Measurements from ENCODE around the gene FOXG1. TPM values are rescaled to one million over a fixed set of nuclear protein-coding genes. Genes with fewer than 3 reads are reported as not detected.

FOXG1 gene
- total RNA-seq, 6 donors from 2014 or later: not detected

DNA sequence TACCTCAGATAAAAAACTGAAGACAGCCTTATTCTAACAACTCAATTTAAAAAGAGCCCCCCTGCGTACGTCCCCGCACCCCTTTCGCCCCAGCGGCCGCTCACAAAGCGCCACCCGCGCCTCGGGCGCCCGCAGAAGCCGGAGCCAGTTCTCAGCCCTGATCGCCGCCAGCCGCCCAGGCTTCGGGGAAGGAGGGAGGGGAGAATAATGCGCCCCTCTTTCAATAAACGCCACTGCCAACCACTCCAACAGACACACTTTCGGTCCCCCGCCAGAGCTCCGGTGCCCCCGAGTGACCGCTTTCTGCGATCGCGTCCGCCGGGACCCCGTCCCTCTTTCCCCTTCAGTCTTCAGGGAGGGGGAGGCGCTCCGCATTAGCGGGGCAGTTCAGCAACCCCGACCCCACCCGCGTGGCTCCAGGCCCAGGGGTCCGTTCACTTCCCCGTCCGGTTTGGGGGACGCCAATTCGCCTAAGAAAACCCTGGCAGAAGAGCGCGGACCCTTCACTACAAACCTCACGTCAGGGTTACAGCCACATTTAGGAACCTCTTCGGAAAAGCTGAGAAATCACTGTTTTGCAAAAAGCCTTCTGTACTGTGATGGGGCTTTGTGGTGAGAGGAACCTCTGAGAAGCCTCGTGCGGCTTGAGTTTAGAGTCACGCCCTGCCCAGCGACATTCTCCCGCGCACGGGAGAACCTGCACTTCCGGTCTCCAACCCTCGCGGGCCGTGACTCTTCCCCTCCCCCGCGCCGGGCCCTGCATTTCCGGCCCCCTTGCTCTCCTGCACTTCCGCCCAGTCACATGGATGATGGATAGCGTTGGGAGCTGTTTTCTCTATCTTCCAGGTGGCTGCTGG lies 18.7 kb downstream of the FOXG1 start:
- peak in 1 of 2 donors; percentile 32 for ATAC-seq (ENCODE audit: low FRiP score in 2 of 2)
- peaks cover 0 to 12% (median 6%) of the 10 kb centered on the region in 4 donors for H3K27me3 ChIP-seq
- H3K36me3 ChIP-seq: no peaks in the 10 kb centered on the region
- no peak for TF ChIP-seq CTCF (IDR thresholded peaks at IDR 0.05)
- no peak for TF ChIP-seq POLR2AphosphoS5 (IDR thresholded peaks at IDR 0.05)
- no peak for TF ChIP-seq EP300 (IDR thresholded peaks at IDR 0.05)
- TF ChIP-seq POLR2A (IDR thresholded peaks at IDR 0.05): no peak
- 6 to 8% methylated on average over 29 to 60 of the region's 62 CpGs for WGBS, 2 donors
- DNase-seq: peak in 1 of 2 donors; percentile 76
- peak overlapping the region in 1 of 4 donors; percentile 15 for H3K4me3 ChIP-seq
- peaks cover 5 to 9% (median 7%) of the 10 kb centered on the region in 4 donors for H3K4me1 ChIP-seq
- peaks cover 0 to 5% (median 2%) of the 10 kb centered on the region in 4 donors for H3K9me3 ChIP-seq
- H3K27ac ChIP-seq: no peak overlapping the region

DNA sequence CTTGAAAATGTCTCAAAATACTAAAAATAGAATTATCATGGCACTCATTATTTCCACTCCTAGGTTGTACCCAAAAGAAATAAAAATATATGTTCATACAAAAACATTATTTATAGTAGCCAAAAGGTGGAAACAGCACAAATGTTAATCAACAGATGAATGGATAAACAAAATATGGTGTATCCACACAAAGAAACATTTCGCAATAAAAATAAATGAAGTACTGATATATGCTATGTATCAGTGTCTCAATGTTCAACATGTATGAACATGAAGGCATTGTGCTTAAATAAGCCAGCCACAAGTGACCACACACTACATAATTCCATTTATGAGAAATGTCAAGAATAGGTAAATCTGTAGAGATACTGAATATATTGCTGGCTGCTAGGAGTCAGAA lies 40.9 kb downstream of the FOXG1 start:
- DNase-seq (no peak), ATAC-seq (ENCODE audit: low FRiP score in 2 of 2) (no peak)
- no peak overlapping the region for H3K4me3 ChIP-seq
- H3K27me3 ChIP-seq: no peaks in the 10 kb centered on the region
- no peaks in the 10 kb centered on the region for H3K36me3 ChIP-seq
- no peak for TF ChIP-seq POLR2A (IDR thresholded peaks at IDR 0.05)
- TF ChIP-seq CTCF (IDR thresholded peaks at IDR 0.05): no peak
- TF ChIP-seq POLR2AphosphoS5 (IDR thresholded peaks at IDR 0.05): no peak
- TF ChIP-seq EP300 (IDR thresholded peaks at IDR 0.05): no peak
- WGBS, 2 donors: 92% methylated on average over 1 of the region's 1 CpG
- no peaks in the 10 kb centered on the region for H3K9me3 ChIP-seq
- no peak overlapping the region for H3K27ac ChIP-seq
- no peaks in the 10 kb centered on the region for H3K4me1 ChIP-seq

DNA sequence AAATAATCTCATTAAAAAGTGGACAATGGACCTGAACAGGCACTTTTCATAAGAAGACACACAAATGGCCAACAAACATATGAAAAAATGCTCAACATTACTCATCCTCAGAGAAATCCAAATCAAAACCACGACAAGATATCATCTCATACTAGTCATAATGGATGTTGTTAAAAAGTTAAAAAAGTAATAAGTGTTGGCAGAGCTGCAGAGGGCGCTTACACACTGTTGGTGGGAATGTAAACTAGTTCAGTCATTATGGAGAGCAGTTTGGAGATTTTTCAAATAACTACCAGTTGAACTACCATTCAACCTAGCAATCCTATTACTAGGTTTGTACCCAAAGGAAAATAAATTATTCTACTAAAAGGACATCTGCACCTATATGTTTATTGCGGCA lies 47.2 kb downstream of the FOXG1 start:
- Histone ChIP-seq H3K27me3 (no peaks in the 10 kb centered on the region), H3K4me1 (no peaks in the 10 kb centered on the region), H3K4me3 (no peak overlapping the region), H3K9me3 (no peaks in the 10 kb centered on the region), H3K27ac (no peak overlapping the region), H3K36me3 (no peaks in the 10 kb centered on the region)
- 86 to 87% methylated on average over 3 of the region's 3 CpGs for WGBS, 2 donors
- DNase-seq (no peak), ATAC-seq (ENCODE audit: low FRiP score in 2 of 2) (no peak)
- TF ChIP-seq EP300 (IDR thresholded peaks at IDR 0.05) (no peak), POLR2A (IDR thresholded peaks at IDR 0.05) (no peak), CTCF (IDR thresholded peaks at IDR 0.05) (no peak), POLR2AphosphoS5 (IDR thresholded peaks at IDR 0.05) (no peak)

Data from upper lobe of left lung (tissue), 6 donors.